HepG2 (cell line): ENCODE data around the gene ALLC. TPM values are rescaled to one million over a fixed set of nuclear protein-coding genes. Genes with fewer than 3 reads are reported as not detected.

Source experiments
- ATAC-seq: fragments of 200-7000 bp; cut with Tn5 transposase; 3 replicates; pipeline ENCODE4 v1.9.1; 2020; ENCODE audit warnings: mild to moderate bottlenecking, moderate library complexity
- BruUV-seq: library from RNA; stranded (reverse); fragments of 400-500 nt; replicated peaks from 2 replicates; lab custom pipeline; 2021; lab: Mats Ljungman, UMichigan
- CTCF ChIA-PET: fragments of 300-600 bp; formaldehyde crosslinking; extraction: SDS; loops from one replicate; lab custom pipeline; 2021; ENCODE audit warnings: low total read pairs, inconsistent platforms, low intra/inter-chr PET ratio; lab: Yijun Ruan, JAX
- POLR2A ChIA-PET: fragments of 350-600 bp; sonication (Branson Sonifier 250); formaldehyde crosslinking; loops from one replicate; lab custom pipeline; 2020; ENCODE audit warnings: antibody characterized with exemption, inconsistent platforms; lab: Yijun Ruan, JAX
- DNase-seq: peaks from one replicate; pipeline ENCODE4 v3.0.0-alpha.2; 2015; ENCODE audit warnings: low spot score
- FAIRE-seq: peaks from 3 replicates; lab custom pipeline; 2011; peaks lifted over from hg19 to GRCh38; lab: Jason Lieb, UNC
- H2AFZ ChIP-seq: one replicate; pipeline ENCODE4 v1.6.1; 2011; ENCODE audit warnings: low read length, inconsistent platforms
- H3K27ac ChIP-seq: fragments of 300-600 bp; 3 replicates; pipeline ENCODE4 v1.8.0; 2011; ENCODE audit warnings: mixed run types, mild to moderate bottlenecking, mixed read lengths, low read length, inconsistent platforms; ENCODE audit not compliant: insufficient read depth; ENCODE audit errors: extremely low read length
- H3K27me3 ChIP-seq, 2 experiments: fragments of 200-600 bp in 1 of 2; 2 replicates in 1 of 2; 3 replicates in 1 of 2; pipeline versions ENCODE4 v1.6.0 to v1.8.0; 2011; ENCODE audit warnings: low read length in 2 of 2, mild to moderate bottlenecking in 2 of 2, moderate library complexity in 2 of 2, inconsistent platforms in 1 of 2; ENCODE audit not compliant: insufficient read depth in 2 of 2, control insufficient read depth in 1 of 2
- H3K36me3 ChIP-seq, 2 experiments: fragments of 200-600 bp in 1 of 2; replicated peaks in 1 of 2; 2 replicates in 1 of 2; 3 replicates in 1 of 2; pipeline versions ENCODE4 v1.5.1 to v1.8.0; 2011; ENCODE audit warnings: low read length in 2 of 2, inconsistent platforms in 1 of 2; ENCODE audit not compliant: insufficient read depth in 2 of 2, control insufficient read depth in 1 of 2
- H3K4me1 ChIP-seq: 2 replicates; pipeline ENCODE4 v1.5.1; 2012; ENCODE audit warnings: low read length, inconsistent platforms; ENCODE audit not compliant: insufficient read depth
- H3K4me2 ChIP-seq: 2 replicates; pipeline ENCODE4 v1.6.0; 2011; ENCODE audit warnings: low read depth, low read length, inconsistent platforms
- H3K4me3 ChIP-seq, 3 experiments: fragments of 200-600 bp in 1 of 3; sonication (generic), shearing (Covaris generic) in 1 of 3; replicated peaks in 1 of 3; 2 replicates each; pipeline ENCODE4 v1.5.1; 2011 to 2016; ENCODE audit warnings: low read length in 3 of 3, inconsistent platforms in 2 of 3, low read depth in 2 of 3, mild to moderate bottlenecking in 2 of 3, control low read depth in 1 of 3, mixed read lengths in 1 of 3; ENCODE audit not compliant: insufficient read depth in 1 of 3
- H3K79me2 ChIP-seq: one replicate; pipeline ENCODE4 v1.6.1; 2011; ENCODE audit warnings: low read length, inconsistent platforms; ENCODE audit not compliant: insufficient read depth
- H3K9ac ChIP-seq: 2 replicates; pipeline ENCODE4 v1.6.0; 2011; ENCODE audit warnings: mild to moderate bottlenecking, low read depth, low read length, inconsistent platforms; ENCODE audit not compliant: insufficient read depth
- H3K9me3 ChIP-seq: 2 replicates; pipeline ENCODE4 v1.5.1; 2012; ENCODE audit warnings: mild to moderate bottlenecking, low read length
- H4K20me1 ChIP-seq: 2 replicates; pipeline ENCODE4 v1.6.0; 2011; ENCODE audit warnings: inconsistent platforms, mild to moderate bottlenecking, low read length, moderate library complexity; ENCODE audit not compliant: insufficient read depth
- CHCHD3 ChIP-seq: sonication (generic); formaldehyde crosslinking; IDR thresholded peaks from 2 replicates; pipeline ENCODE4 v1.8.0; 2022; ENCODE audit warnings: mild to moderate bottlenecking, missing genetic modification reagents, moderate library complexity
- FOXO1 ChIP-seq: sonication (generic); formaldehyde crosslinking; IDR thresholded peaks from 2 replicates; pipeline ENCODE4 v1.4.0; 2020; ENCODE audit warnings: missing genetic modification reagents
- GABPB1 ChIP-seq: IDR thresholded peaks from 2 replicates; pipeline ENCODE4 v1.6.1; 2016; ENCODE audit warnings: mild to moderate bottlenecking, missing genetic modification reagents, moderate library complexity, missing compliant biosample characterization
- KDM2A ChIP-seq: sonication (generic); formaldehyde crosslinking; IDR thresholded peaks from 2 replicates; pipeline ENCODE4 v1.4.0; 2020; ENCODE audit warnings: low read depth, missing genetic modification reagents, borderline replicate concordance
- MIER2 ChIP-seq: IDR thresholded peaks from 2 replicates; pipeline ENCODE4 v1.6.1; 2016; ENCODE audit warnings: missing biosample characterization, missing genetic modification reagents
- NR2F1 ChIP-seq, 2 experiments: fragments of 450-650 bp in 1 of 2; formaldehyde crosslinking in 1 of 2; IDR thresholded peaks; 2 replicates each; pipeline versions ENCODE4 v1.5.0 to v1.6.1; 2016 to 2020; ENCODE audit warnings: mild to moderate bottlenecking in 1 of 2, missing compliant biosample characterization in 1 of 2, missing genetic modification reagents in 1 of 2, moderate library complexity in 1 of 2
- SAP130 ChIP-seq: IDR thresholded peaks from 2 replicates; pipeline ENCODE4 v1.6.1; 2016; ENCODE audit warnings: low read depth
- TRIM24 ChIP-seq: sonication (generic); formaldehyde crosslinking; IDR thresholded peaks from 2 replicates; pipeline ENCODE4 v1.8.0; 2022; ENCODE audit warnings: mild to moderate bottlenecking, missing genetic modification reagents
- ZNF224 ChIP-seq: sonication (generic); formaldehyde crosslinking; IDR thresholded peaks from 2 replicates; pipeline ENCODE4 v1.5.0; 2020; ENCODE audit warnings: mild to moderate bottlenecking, missing genetic modification reagents
- ZNF292 ChIP-seq: sonication (generic); formaldehyde crosslinking; IDR thresholded peaks from 2 replicates; pipeline ENCODE4 v1.8.1; 2022; ENCODE audit warnings: mild to moderate bottlenecking, low read depth, missing genetic modification reagents, borderline replicate concordance
- ZNF557 ChIP-seq: sonication (generic); formaldehyde crosslinking; IDR thresholded peaks from 2 replicates; pipeline ENCODE4 v1.4.0; 2020; ENCODE audit warnings: missing genetic modification reagents
- ZNF781 ChIP-seq: sonication (generic); formaldehyde crosslinking; IDR thresholded peaks from 2 replicates; pipeline ENCODE4 v1.5.1; 2020; ENCODE audit warnings: borderline replicate concordance, mild to moderate bottlenecking, missing genetic modification reagents; ENCODE audit errors: not compliant biosample characterization
- WGBS: methylation state at CpG from one replicate; pipeline ENCODE4 v1.1.6; 2017; ENCODE audit warnings: low lambda C conversion rate; 5-methylcytosine and 5-hydroxymethylcytosine counted together
- in situ Hi-C: cut with HindIII; loops from 2 replicates; pipeline ENCODE4 v1.10.0; 2017; ENCODE audit warnings: low pct_unique_long_range_greater_than_20kb; ENCODE audit not compliant: extremely low pct_ligation_motif_present
- intact Hi-C: fragments of 100-400 bp; cut with micrococcal nuclease; formaldehyde crosslinking; loops from one replicate; pipeline ENCODE4 v1.10.0; 2022; ENCODE audit not compliant: unreplicated experiment
- polyA plus RNA-seq, 8 experiments: library from polyadenylated mRNA; depleted of rRNA in 3 of 8; stranded (reverse) in 7 of 8; unstranded in 1 of 8; fragments of >200 nt; fragmentation: Illumina TruSeq in 4 of 8; extraction: Trizol in 4 of 8; gene quantifications; 2 replicates each; pipeline versions ENCODE4 v1.2.1 to v1.2.3, GENCODE V29; 2011 to 2016; ENCODE audit warnings: low read depth in 4 of 8, missing spikeins in 1 of 8, mixed read lengths in 1 of 8; ENCODE audit not compliant: insufficient read depth in 1 of 8
- total RNA-seq, 5 experiments: library from RNA; depleted of rRNA; stranded (reverse); fragments of >200 nt; fragmentation: Illumina TruSeq; extraction: Trizol; gene quantifications; 2 replicates each; pipeline ENCODE4 v1.2.3, GENCODE V29; 2016; ENCODE audit warnings: low read depth in 1 of 5
- TF ChIP-seq, protein P1 (sequence below): sonication (generic); formaldehyde crosslinking; IDR thresholded peaks from 2 replicates; pipeline ENCODE4 v1.4.0; 2020; ENCODE audit warnings: missing genetic modification reagents, mild to moderate bottlenecking, borderline replicate concordance
- TF ChIP-seq, protein P2 (sequence below): sonication (generic); formaldehyde crosslinking; IDR thresholded peaks from 2 replicates; pipeline ENCODE4 v1.5.0; 2020; ENCODE audit warnings: missing genetic modification reagents
- TF ChIP-seq, protein P3 (sequence below): sonication (generic); formaldehyde crosslinking; IDR thresholded peaks from 2 replicates; pipeline ENCODE4 v1.5.0; 2020; ENCODE audit warnings: missing genetic modification reagents
- TF ChIP-seq, protein P4 (sequence below): IDR thresholded peaks from 2 replicates; pipeline ENCODE4 v1.6.1; 2012; ENCODE audit warnings: inconsistent platforms
- TF ChIP-seq, protein P5 (sequence below): sonication (generic); formaldehyde crosslinking; IDR thresholded peaks from 2 replicates; pipeline ENCODE4 v1.4.0; 2020; ENCODE audit warnings: missing genetic modification reagents

The ALLC gene
- total and polyA plus RNA-seq, 2 of the 13 experiments (the other 11 are each of a cell fraction or from before 2014, with no cell fraction given): 0.08 to 0.11 TPM

DNA sequence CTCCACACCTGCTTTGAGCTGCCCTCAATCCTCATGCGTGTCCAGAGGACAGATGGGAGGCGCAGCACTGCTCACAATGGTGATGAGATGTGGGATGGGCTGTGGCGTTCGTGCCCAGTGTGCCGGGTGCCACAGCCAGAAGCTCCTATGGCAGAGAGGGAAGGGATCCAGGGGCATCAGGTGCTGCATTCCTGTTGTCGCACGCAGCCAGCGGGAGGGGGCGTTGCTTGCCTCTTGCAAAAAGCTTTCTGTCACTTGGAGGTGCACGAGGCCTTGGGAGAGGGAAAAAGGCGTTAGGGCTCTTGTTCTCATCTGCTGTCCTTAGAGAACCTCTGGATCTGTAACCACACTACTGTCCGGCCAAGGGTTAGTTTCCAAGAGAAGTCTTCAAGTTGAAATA lies 29.2 kb upstream of the ALLC start:
- no TSS peak for BruUV-seq
- peaks cover 0 to 29% of the 10 kb centered on the region in 2 experiments; a peak in 3 of 5 replicates for H3K27me3 ChIP-seq
- POLR2A ChIA-PET: interaction anchor here (0.9 kb wide), 1 partner anchor 28 kb away, joined by 7 read pairs; no protein-coding TSS in a partner anchor
- no peak overlapping the region for H3K9ac ChIP-seq
- H3K4me2 ChIP-seq: no peak overlapping the region
- no peaks in the 10 kb centered on the region for H3K9me3 ChIP-seq
- DNase-seq: peak; percentile 54
- no peaks in the 10 kb centered on the region for H3K79me2 ChIP-seq
- H2AFZ ChIP-seq: no peak overlapping the region
- intact Hi-C loops: no loop called here
- FAIRE-seq: peak; percentile 73
- H4K20me1 ChIP-seq: no peaks in the 10 kb centered on the region
- H3K4me1 ChIP-seq: peaks cover 16% of the 10 kb centered on the region
- CTCF ChIA-PET: interaction anchor here (1.1 to 2.5 kb wide), 2 partner anchors 17 to 22 kb away, joined by 3 to 14 read pairs; no protein-coding TSS in a partner anchor
- no peak overlapping the region for H3K4me3 ChIP-seq
- no peak overlapping the region for H3K27ac ChIP-seq
- no peaks in the 10 kb centered on the region for H3K36me3 ChIP-seq
- 35% methylated on average over 8 of the region's 12 CpGs for WGBS
- in situ Hi-C loops: no loop called here
- peak; percentile 81 for ATAC-seq
- TF ChIP-seq SAP130 (CRISPR knock-in tag) (peak; percentile 23; the same call in 1 of the 2 replicates), GABPB1 (CRISPR knock-in tag) (0 out of 2 replicates have a peak, but pooled peaks have one; percentile 20), TRIM24 (CRISPR knock-in tag) (no peak), CHCHD3 (no peak), NR2F1 (CRISPR knock-in tag; IDR thresholded peaks at IDR 0.05) (no peak), ZNF781 (CRISPR knock-in tag) (no peak), ZNF224 (no peak), KDM2A (CRISPR knock-in tag) (no peak), ZNF292 (CRISPR knock-in tag) (no peak), MIER2 (CRISPR knock-in tag) (no peak), FOXO1 (0 out of 2 replicates have a peak, but pooled peaks have one; percentile 23), ZNF557 (CRISPR knock-in tag) (no peak)
- TF ChIP-seq, protein P1, sequence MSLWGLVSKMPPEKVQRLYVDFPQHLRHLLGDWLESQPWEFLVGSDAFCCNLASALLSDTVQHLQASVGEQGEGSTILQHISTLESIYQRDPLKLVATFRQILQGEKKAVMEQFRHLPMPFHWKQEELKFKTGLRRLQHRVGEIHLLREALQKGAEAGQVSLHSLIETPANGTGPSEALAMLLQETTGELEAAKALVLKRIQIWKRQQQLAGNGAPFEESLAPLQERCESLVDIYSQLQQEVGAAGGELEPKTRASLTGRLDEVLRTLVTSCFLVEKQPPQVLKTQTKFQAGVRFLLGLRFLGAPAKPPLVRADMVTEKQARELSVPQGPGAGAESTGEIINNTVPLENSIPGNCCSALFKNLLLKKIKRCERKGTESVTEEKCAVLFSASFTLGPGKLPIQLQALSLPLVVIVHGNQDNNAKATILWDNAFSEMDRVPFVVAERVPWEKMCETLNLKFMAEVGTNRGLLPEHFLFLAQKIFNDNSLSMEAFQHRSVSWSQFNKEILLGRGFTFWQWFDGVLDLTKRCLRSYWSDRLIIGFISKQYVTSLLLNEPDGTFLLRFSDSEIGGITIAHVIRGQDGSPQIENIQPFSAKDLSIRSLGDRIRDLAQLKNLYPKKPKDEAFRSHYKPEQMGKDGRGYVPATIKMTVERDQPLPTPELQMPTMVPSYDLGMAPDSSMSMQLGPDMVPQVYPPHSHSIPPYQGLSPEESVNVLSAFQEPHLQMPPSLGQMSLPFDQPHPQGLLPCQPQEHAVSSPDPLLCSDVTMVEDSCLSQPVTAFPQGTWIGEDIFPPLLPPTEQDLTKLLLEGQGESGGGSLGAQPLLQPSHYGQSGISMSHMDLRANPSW: no peak
- TF ChIP-seq, protein P2, sequence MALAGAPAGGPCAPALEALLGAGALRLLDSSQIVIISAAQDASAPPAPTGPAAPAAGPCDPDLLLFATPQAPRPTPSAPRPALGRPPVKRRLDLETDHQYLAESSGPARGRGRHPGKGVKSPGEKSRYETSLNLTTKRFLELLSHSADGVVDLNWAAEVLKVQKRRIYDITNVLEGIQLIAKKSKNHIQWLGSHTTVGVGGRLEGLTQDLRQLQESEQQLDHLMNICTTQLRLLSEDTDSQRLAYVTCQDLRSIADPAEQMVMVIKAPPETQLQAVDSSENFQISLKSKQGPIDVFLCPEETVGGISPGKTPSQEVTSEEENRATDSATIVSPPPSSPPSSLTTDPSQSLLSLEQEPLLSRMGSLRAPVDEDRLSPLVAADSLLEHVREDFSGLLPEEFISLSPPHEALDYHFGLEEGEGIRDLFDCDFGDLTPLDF (CRISPR knock-in tag): no peak
- TF ChIP-seq, protein P3, sequence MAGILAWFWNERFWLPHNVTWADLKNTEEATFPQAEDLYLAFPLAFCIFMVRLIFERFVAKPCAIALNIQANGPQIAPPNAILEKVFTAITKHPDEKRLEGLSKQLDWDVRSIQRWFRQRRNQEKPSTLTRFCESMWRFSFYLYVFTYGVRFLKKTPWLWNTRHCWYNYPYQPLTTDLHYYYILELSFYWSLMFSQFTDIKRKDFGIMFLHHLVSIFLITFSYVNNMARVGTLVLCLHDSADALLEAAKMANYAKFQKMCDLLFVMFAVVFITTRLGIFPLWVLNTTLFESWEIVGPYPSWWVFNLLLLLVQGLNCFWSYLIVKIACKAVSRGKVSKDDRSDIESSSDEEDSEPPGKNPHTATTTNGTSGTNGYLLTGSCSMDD (CRISPR knock-in tag): no peak
- TF ChIP-seq, protein P4, sequence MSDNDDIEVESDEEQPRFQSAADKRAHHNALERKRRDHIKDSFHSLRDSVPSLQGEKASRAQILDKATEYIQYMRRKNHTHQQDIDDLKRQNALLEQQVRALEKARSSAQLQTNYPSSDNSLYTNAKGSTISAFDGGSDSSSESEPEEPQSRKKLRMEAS: peak; percentile 63; the same call in 1 of the 2 replicates
- TF ChIP-seq, protein P5, sequence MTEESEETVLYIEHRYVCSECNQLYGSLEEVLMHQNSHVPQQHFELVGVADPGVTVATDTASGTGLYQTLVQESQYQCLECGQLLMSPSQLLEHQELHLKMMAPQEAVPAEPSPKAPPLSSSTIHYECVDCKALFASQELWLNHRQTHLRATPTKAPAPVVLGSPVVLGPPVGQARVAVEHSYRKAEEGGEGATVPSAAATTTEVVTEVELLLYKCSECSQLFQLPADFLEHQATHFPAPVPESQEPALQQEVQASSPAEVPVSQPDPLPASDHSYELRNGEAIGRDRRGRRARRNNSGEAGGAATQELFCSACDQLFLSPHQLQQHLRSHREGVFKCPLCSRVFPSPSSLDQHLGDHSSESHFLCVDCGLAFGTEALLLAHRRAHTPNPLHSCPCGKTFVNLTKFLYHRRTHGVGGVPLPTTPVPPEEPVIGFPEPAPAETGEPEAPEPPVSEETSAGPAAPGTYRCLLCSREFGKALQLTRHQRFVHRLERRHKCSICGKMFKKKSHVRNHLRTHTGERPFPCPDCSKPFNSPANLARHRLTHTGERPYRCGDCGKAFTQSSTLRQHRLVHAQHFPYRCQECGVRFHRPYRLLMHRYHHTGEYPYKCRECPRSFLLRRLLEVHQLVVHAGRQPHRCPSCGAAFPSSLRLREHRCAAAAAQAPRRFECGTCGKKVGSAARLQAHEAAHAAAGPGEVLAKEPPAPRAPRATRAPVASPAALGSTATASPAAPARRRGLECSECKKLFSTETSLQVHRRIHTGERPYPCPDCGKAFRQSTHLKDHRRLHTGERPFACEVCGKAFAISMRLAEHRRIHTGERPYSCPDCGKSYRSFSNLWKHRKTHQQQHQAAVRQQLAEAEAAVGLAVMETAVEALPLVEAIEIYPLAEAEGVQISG: peak; percentile 38; the same call in 1 of the 2 replicates
